Measurements from ENCODE around the gene FUT1. TPM values are rescaled to one million over a fixed set of nuclear protein-coding genes. Genes with fewer than 3 reads are reported as not detected.

FUT1 gene
- total and polyA plus RNA-seq, 9 of the 15 experiments (the other 6 are each of a cell fraction or from before 2014, with no cell fraction given): 2.3 to 18.5 (median 8.8) TPM

GRCh38 chr19:48726556-48726955, 25.9 kb downstream of the FUT1 start (continued):
- TF ChIP-seq IRF9 (tag; IDR thresholded peaks at IDR 0.05) (no peak), HOMEZ (CRISPR knock-in tag; IDR thresholded peaks at IDR 0.05) (no peak), MYBL2 (IDR thresholded peaks at IDR 0.05; ENCODE audit: low read depth) (no peak), MYBL2 (CRISPR knock-in tag; IDR thresholded peaks at IDR 0.05; ENCODE audit: borderline replicate concordance) (no peak), POLR3G (IDR thresholded peaks at IDR 0.05; ENCODE audit: extremely low read depth, insufficient read length, insufficient replicate concordance) (no peak), GABPB2 (CRISPR knock-in tag; conservative IDR thresholded peaks at IDR 0.05) (no peak), CBFA2T3 (IDR thresholded peaks at IDR 0.05) (no peak), ELF1 (tag; IDR thresholded peaks at IDR 0.05) (peak; percentile 35; the same call in 1 of the 2 replicates), MCM5 (IDR thresholded peaks at IDR 0.05; ENCODE audit: low read depth) (no peak), MEF2A (IDR thresholded peaks at IDR 0.05; ENCODE audit: control insufficient read depth, low read depth, low read length) (no peak), NR2F6 (CRISPR knock-in tag; IDR thresholded peaks at IDR 0.05) (no peak), POLR2AphosphoS5 (IDR thresholded peaks at IDR 0.05; ENCODE audit: control insufficient read depth, insufficient read depth, low read depth, low read length) (no peak), TCF7 (IDR thresholded peaks at IDR 0.05; ENCODE audit: borderline replicate concordance) (no peak), HDAC3 (IDR thresholded peaks at IDR 0.05; ENCODE audit: borderline replicate concordance, partially characterized antibody) (no peak), PTRF (tag; IDR thresholded peaks at IDR 0.05) (no peak), CHD4 (IDR thresholded peaks at IDR 0.05; ENCODE audit: insufficient read depth, insufficient replicate concordance, low read depth, low read length, poor library complexity, severe bottlenecking) (no peak), KAT7 (CRISPR knock-in tag; IDR thresholded peaks at IDR 0.05; ENCODE audit: borderline replicate concordance) (no peak), L3MBTL2 (IDR thresholded peaks at IDR 0.05) (no peak), ETS2 (tag; IDR thresholded peaks at IDR 0.05; ENCODE audit: borderline replicate concordance, poor library complexity, severe bottlenecking) (no peak), SP2 (IDR thresholded peaks at IDR 0.05; ENCODE audit: extremely low read depth, low read depth, low read length, poor library complexity, severe bottlenecking) (no peak), NEUROD1 (IDR thresholded peaks at IDR 0.05; ENCODE audit: borderline replicate concordance, low read depth, low read length, partially characterized antibody) (no peak), SPI1 (IDR thresholded peaks at IDR 0.05; ENCODE audit: borderline replicate concordance, low read depth, low read length) (peak; percentile 83; the same call in 1 of the 2 replicates), MTA3 (IDR thresholded peaks at IDR 0.05; ENCODE audit: borderline replicate concordance) (0 out of 2 replicates have a peak, but pooled peaks have one; percentile 46), POLR2A (conservative IDR thresholded peaks at IDR 0.05) (no peak), HEY1 (CRISPR knock-in tag; IDR thresholded peaks at IDR 0.05; ENCODE audit: borderline replicate concordance) (no peak), NR4A1 (CRISPR knock-in tag; IDR thresholded peaks at IDR 0.05) (no peak), NR4A1 (tag; IDR thresholded peaks at IDR 0.05) (no peak), MYNN (IDR thresholded peaks at IDR 0.05) (no peak), MYNN (CRISPR knock-in tag; IDR thresholded peaks at IDR 0.05) (no peak)

Data from K562 (cell line).